H9 (cell line): ENCODE measurements around the gene DNASE1. TPM values are rescaled to one million over a fixed set of nuclear protein-coding genes. Genes with fewer than 3 reads are reported as not detected.

ENCODE experiments used
- DNase-seq: peaks from one replicate; pipeline ENCODE4 v3.0.0-alpha.2; 2017
- H2AFZ ChIP-seq: one replicate; pipeline ENCODE4 v1.6.1; 2013; ENCODE audit warnings: mild to moderate bottlenecking, low read length, control low read depth, moderate library complexity
- H2AK5ac ChIP-seq: 2 replicates; pipeline ENCODE4 v1.6.1; 2013; ENCODE audit warnings: low read length, control low read depth, mixed read lengths; ENCODE audit not compliant: insufficient read length
- H2BK120ac ChIP-seq: one replicate; pipeline ENCODE4 v1.6.1; 2013; ENCODE audit warnings: low read depth, mild to moderate bottlenecking, low read length, control low read depth, inconsistent platforms; ENCODE audit not compliant: poor library complexity, severe bottlenecking
- H2BK12ac ChIP-seq: 2 replicates; pipeline ENCODE4 v1.6.1; 2013; ENCODE audit warnings: low read length, control low read depth, mixed read lengths, low read depth; ENCODE audit not compliant: insufficient read length
- H2BK15ac ChIP-seq: 2 replicates; pipeline ENCODE4 v1.6.1; 2013; ENCODE audit warnings: low read depth, low read length, control low read depth
- H2BK20ac ChIP-seq: one replicate; pipeline ENCODE4 v1.6.1; 2013; ENCODE audit warnings: low read depth, mild to moderate bottlenecking, low read length, control low read depth, inconsistent platforms; ENCODE audit not compliant: poor library complexity, severe bottlenecking
- H2BK5ac ChIP-seq: 2 replicates; pipeline ENCODE4 v1.6.1; 2013; ENCODE audit warnings: low read length, control low read depth, mixed read lengths; ENCODE audit not compliant: insufficient read length
- H3K14ac ChIP-seq: 2 replicates; pipeline ENCODE4 v1.6.1; 2013; ENCODE audit warnings: low read length, control low read depth; ENCODE audit not compliant: insufficient read depth
- H3K18ac ChIP-seq: 2 replicates; pipeline ENCODE4 v1.6.1; 2013; ENCODE audit warnings: low read depth, mild to moderate bottlenecking, mixed read lengths, low read length, control low read depth; ENCODE audit not compliant: insufficient read length
- H3K23ac ChIP-seq: 2 replicates; pipeline ENCODE4 v1.6.1; 2013; ENCODE audit warnings: low read length, control low read depth, mixed read lengths, low read depth; ENCODE audit not compliant: insufficient read length
- H3K23me2 ChIP-seq: 2 replicates; pipeline ENCODE4 v1.6.1; 2013; ENCODE audit warnings: low read depth, mild to moderate bottlenecking, mixed read lengths, low read length, control low read depth; ENCODE audit not compliant: insufficient read length, poor library complexity, severe bottlenecking
- H3K27ac ChIP-seq: 2 replicates; pipeline ENCODE4 v1.5.1; 2013; ENCODE audit warnings: low read length, control low read depth, mixed read lengths, low read depth; ENCODE audit not compliant: insufficient read length
- H3K27me3 ChIP-seq: 2 replicates; pipeline ENCODE4 v1.6.1; 2013; ENCODE audit warnings: low read length, control low read depth, inconsistent platforms; ENCODE audit not compliant: insufficient read depth
- H3K4ac ChIP-seq: 2 replicates; pipeline ENCODE4 v1.6.1; 2013; ENCODE audit warnings: low read depth, mild to moderate bottlenecking, control low read depth, inconsistent platforms, low read length, moderate library complexity
- H3K4me1 ChIP-seq: 2 replicates; pipeline ENCODE4 v1.6.1; 2013; ENCODE audit warnings: low read length, control low read depth, inconsistent platforms; ENCODE audit not compliant: insufficient read depth
- H3K4me2 ChIP-seq: 2 replicates; pipeline ENCODE4 v1.6.1; 2013; ENCODE audit warnings: low read length, control low read depth, mixed read lengths; ENCODE audit not compliant: insufficient read length, insufficient read depth
- H3K56ac ChIP-seq: 2 replicates; pipeline ENCODE4 v1.6.1; 2013; ENCODE audit warnings: low read depth, mild to moderate bottlenecking, mixed read lengths, low read length, control low read depth; ENCODE audit not compliant: insufficient read length
- H3K79me1 ChIP-seq: 2 replicates; pipeline ENCODE4 v1.6.1; 2013; ENCODE audit warnings: low read depth, mild to moderate bottlenecking, moderate library complexity, low read length, control low read depth, inconsistent platforms; ENCODE audit not compliant: insufficient read depth, poor library complexity, severe bottlenecking
- H3K79me2 ChIP-seq: 2 replicates; pipeline ENCODE4 v1.6.1; 2013; ENCODE audit warnings: low read length, control low read depth, inconsistent platforms; ENCODE audit not compliant: insufficient read depth
- H3K9ac ChIP-seq: 2 replicates; pipeline ENCODE4 v1.6.1; 2013; ENCODE audit warnings: low read length, control low read depth, mixed read lengths; ENCODE audit not compliant: insufficient read length; ENCODE audit errors: extremely low read depth
- H3K9me3 ChIP-seq: one replicate; pipeline ENCODE4 v1.6.1; 2013; ENCODE audit warnings: low read depth, low read length, inconsistent platforms; ENCODE audit not compliant: control insufficient read depth
- H3T11ph ChIP-seq: one replicate; pipeline ENCODE4 v1.6.1; 2013; ENCODE audit warnings: mild to moderate bottlenecking, low read length, control low read depth, inconsistent platforms
- H4K20me1 ChIP-seq: one replicate; pipeline ENCODE4 v1.6.1; 2013; ENCODE audit not compliant: control insufficient read depth, insufficient read length, insufficient read depth
- H4K5ac ChIP-seq: 2 replicates; pipeline ENCODE4 v1.6.1; 2013; ENCODE audit warnings: low read depth, mild to moderate bottlenecking, mixed read lengths, low read length, control low read depth; ENCODE audit not compliant: insufficient read length
- H4K8ac ChIP-seq: replicated peaks from 2 replicates; pipeline ENCODE4 v1.6.1; 2013; ENCODE audit warnings: low read length, control low read depth, mixed read lengths, low read depth; ENCODE audit not compliant: insufficient read length
- H4K91ac ChIP-seq: 2 replicates; pipeline ENCODE4 v1.6.1; 2013; ENCODE audit warnings: low read depth, mild to moderate bottlenecking, moderate library complexity, mixed read lengths, low read length, control low read depth; ENCODE audit not compliant: insufficient read length
- H3K27ac Mint-ChIP-seq, 3 experiments: 2 replicates in 2 of 3; 3 replicates in 1 of 3; pipeline ENCODE4 v1.8.0; 2020 to 2021; ENCODE audit warnings: mixed read lengths in 3 of 3, mild to moderate bottlenecking in 1 of 3, moderate library complexity in 1 of 3
- H3K27me3 Mint-ChIP-seq: 2 replicates; pipeline ENCODE4 v1.8.0; 2021; ENCODE audit warnings: low read depth, mild to moderate bottlenecking, moderate library complexity, mixed read lengths
- H3K36me3 Mint-ChIP-seq, 3 experiments: 2 replicates in 2 of 3; 3 replicates in 1 of 3; pipeline ENCODE4 v1.8.0; 2020 to 2021; ENCODE audit warnings: low read depth in 3 of 3, mixed read lengths in 3 of 3; ENCODE audit not compliant: insufficient read depth in 1 of 3
- H3K4me1 Mint-ChIP-seq, 2 experiments: 2 replicates each; pipeline ENCODE4 v1.8.0; 2020; ENCODE audit warnings: mixed read lengths in 2 of 2
- H3K4me3 Mint-ChIP-seq, 2 experiments: 2 replicates in 1 of 2; 3 replicates in 1 of 2; pipeline ENCODE4 v1.8.0; 2020 to 2021; ENCODE audit warnings: mild to moderate bottlenecking in 2 of 2, mixed read lengths in 2 of 2, moderate library complexity in 1 of 2
- H3K9me3 Mint-ChIP-seq, 2 experiments: 2 replicates in 1 of 2; 3 replicates in 1 of 2; pipeline ENCODE4 v1.8.0; 2020; ENCODE audit warnings: mild to moderate bottlenecking in 2 of 2, mixed read lengths in 2 of 2, moderate library complexity in 1 of 2
- WGBS: extraction: QIAGEN DNeasy Blood & Tissue Kit; methylation state at CpG from one replicate; pipeline ENCODE4 v1.1.7; 2013; ENCODE audit warnings: missing lambda C conversion rate, low lambda C conversion rate, mixed read lengths; ENCODE audit not compliant: insufficient read length; ENCODE audit errors: extremely low coverage; 5-methylcytosine and 5-hydroxymethylcytosine counted together
- total RNA-seq: library from RNA; stranded (reverse); gene quantifications from 2 replicates; pipeline ENCODE4 v1.2.1, GENCODE V29; 2021
- TF ChIP-seq, protein P1 (sequence below): fragments of 200-600 bp; sonication (generic); conservative IDR thresholded peaks from 3 replicates; pipeline ENCODE4 v1.8.0; 2021; ENCODE audit warnings: antibody characterized with exemption, mild to moderate bottlenecking

DNASE1 gene
- total RNA-seq, 1 experiment from 2014 or later, result 10.1 TPM

DNA sequence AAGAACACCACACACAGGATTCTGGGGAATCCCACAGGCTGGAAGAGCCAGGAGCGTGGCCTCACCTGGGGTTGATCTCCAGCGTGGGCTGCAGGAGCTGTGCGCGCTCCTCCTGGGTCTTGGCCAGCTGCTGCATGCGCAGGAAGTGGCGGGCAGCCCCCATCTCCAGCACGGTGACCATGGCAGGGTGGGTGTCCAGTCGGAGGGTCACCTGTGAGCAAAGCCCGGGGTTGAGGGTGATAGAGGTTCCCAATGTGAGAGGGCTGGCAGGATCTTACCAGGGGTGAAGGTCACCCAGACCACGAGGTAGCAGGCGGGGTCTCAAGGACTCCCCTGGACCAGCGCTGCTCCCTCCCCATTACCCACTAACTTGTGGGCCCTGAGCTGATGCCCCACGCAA, 7.4 kb downstream of the DNASE1 start:
- no peak overlapping the region for H2AFZ ChIP-seq
- no peak overlapping the region for H3K9ac ChIP-seq
- Mint-ChIP-seq H3K4me3 (no peak overlapping the region), H3K27ac (no peak overlapping the region), H3K27me3 (no peaks in the 10 kb centered on the region), H3K9me3 (no peaks in the 10 kb centered on the region), H3K36me3 (peaks cover 54 to 89% (median 87%) of the 10 kb centered on the region in 3 experiments), H3K4me1 (no peaks in the 10 kb centered on the region)
- no peak overlapping the region for H3T11ph ChIP-seq
- H3K9me3 ChIP-seq, result no peaks in the 10 kb centered on the region
- H2BK12ac ChIP-seq, result no peak overlapping the region
- no peaks in the 10 kb centered on the region for H3K23me2 ChIP-seq
- no peaks in the 10 kb centered on the region for H4K20me1 ChIP-seq
- no peak overlapping the region for H3K18ac ChIP-seq
- H4K91ac ChIP-seq, result no peak overlapping the region
- H3K79me1 ChIP-seq, result no peaks in the 10 kb centered on the region
- no peaks in the 10 kb centered on the region for H3K27me3 ChIP-seq
- no peak overlapping the region for H4K8ac ChIP-seq
- H3K79me2 ChIP-seq, result no peaks in the 10 kb centered on the region
- no peak for DNase-seq
- H3K14ac ChIP-seq, result no peak overlapping the region
- TF ChIP-seq, protein P1, sequence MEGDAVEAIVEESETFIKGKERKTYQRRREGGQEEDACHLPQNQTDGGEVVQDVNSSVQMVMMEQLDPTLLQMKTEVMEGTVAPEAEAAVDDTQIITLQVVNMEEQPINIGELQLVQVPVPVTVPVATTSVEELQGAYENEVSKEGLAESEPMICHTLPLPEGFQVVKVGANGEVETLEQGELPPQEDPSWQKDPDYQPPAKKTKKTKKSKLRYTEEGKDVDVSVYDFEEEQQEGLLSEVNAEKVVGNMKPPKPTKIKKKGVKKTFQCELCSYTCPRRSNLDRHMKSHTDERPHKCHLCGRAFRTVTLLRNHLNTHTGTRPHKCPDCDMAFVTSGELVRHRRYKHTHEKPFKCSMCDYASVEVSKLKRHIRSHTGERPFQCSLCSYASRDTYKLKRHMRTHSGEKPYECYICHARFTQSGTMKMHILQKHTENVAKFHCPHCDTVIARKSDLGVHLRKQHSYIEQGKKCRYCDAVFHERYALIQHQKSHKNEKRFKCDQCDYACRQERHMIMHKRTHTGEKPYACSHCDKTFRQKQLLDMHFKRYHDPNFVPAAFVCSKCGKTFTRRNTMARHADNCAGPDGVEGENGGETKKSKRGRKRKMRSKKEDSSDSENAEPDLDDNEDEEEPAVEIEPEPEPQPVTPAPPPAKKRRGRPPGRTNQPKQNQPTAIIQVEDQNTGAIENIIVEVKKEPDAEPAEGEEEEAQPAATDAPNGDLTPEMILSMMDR, result no peak
- no peak overlapping the region for H3K4me2 ChIP-seq
- H3K4me1 ChIP-seq, result no peaks in the 10 kb centered on the region
- H2BK15ac ChIP-seq, result no peak overlapping the region
- no peak overlapping the region for H2AK5ac ChIP-seq
- no peak overlapping the region for H3K27ac ChIP-seq
- H2BK20ac ChIP-seq, result no peak overlapping the region
- H3K56ac ChIP-seq, result no peak overlapping the region
- WGBS, result no CpG with 5 or more reads among the region's 13 CpGs
- H4K5ac ChIP-seq, result no peak overlapping the region
- no peak overlapping the region for H2BK5ac ChIP-seq
- H2BK120ac ChIP-seq, result no peak overlapping the region
- no peak overlapping the region for H3K23ac ChIP-seq
- no peak overlapping the region for H3K4ac ChIP-seq
